ENCODE data around the gene REEP1.

- TF ChIP-seq POLR2AphosphoS5 (IDR thresholded peaks at IDR 0.05; ENCODE audit: low read depth, low read length) (no peak), POLR2A (IDR thresholded peaks at IDR 0.05; ENCODE audit: low read depth, low read length) (no peak)
Measured at GRCh38 chr2:86186431-86186830, 151.0 kb downstream of the REEP1 start.
